Tibial artery (tissue), 4 donors: ENCODE results near the gene ETF1.
"Not testable (repeated sequence)": the region's sequence is repeated elsewhere in the genome, so short reads cannot be mapped to it uniquely, and the experiment has no call there.

ENCODE experiments used
- DNase-seq, 2 donors: peaks; one replicate each; pipeline ENCODE4 v3.0.0-alpha.2; 2019
- H3K27ac ChIP-seq, 2 donors: fragments of 200-600 bp; sonication (generic) in 1 of 2; 1 replicate in 1 of 2; 2 replicates in 1 of 2; pipeline ENCODE4 v1.5.1; 2018 to 2019; ENCODE audit warnings: mild to moderate bottlenecking in 1 of 2
- H3K27me3 ChIP-seq, 2 donors: fragments of 200-600 bp; sonication (generic) in 1 of 2; one replicate each; pipeline versions ENCODE4 v1.5.1 to v1.6.0; 2016 to 2019
- H3K36me3 ChIP-seq, 3 donors: fragments of 200-600 bp; sonication (generic) in 2 of 3; one replicate each; pipeline ENCODE4 v1.5.1; 2016 to 2019; ENCODE audit warnings: mild to moderate bottlenecking in 2 of 3
- H3K4me1 ChIP-seq, 4 donors: fragments of 200-600 bp; sonication (generic) in 2 of 4; 1 replicate in 3 of 4; 2 replicates in 1 of 4; pipeline ENCODE4 v1.5.1; 2016 to 2019
- H3K4me3 ChIP-seq, 2 donors: fragments of 200-600 bp; sonication (generic) in 1 of 2; 1 replicate in 1 of 2; 2 replicates in 1 of 2; pipeline ENCODE4 v1.5.1; 2018 to 2019; ENCODE audit warnings: mild to moderate bottlenecking in 2 of 2
- H3K9me3 ChIP-seq, 3 donors: fragments of 200-600 bp; sonication (generic) in 1 of 3; one replicate each; pipeline ENCODE4 v1.5.1; 2016 to 2019
- CTCF ChIP-seq, 2 experiments: fragments of 200-600 bp in 1 of 2; fragments of 450-650 bp in 1 of 2; IDR thresholded peaks; one replicate each; pipeline ENCODE4 v1.5.1; 2017 to 2019; ENCODE audit warnings: antibody characterized with exemption in 2 of 2, mild to moderate bottlenecking in 1 of 2, moderate library complexity in 1 of 2
- intact Hi-C: fragments of 100-400 bp; cut with DNase I; formaldehyde crosslinking; loops from one replicate; pipeline ENCODE4 v1.15.0; 2023; ENCODE audit warnings: low total_unique reads

The ETF1 gene

GRCh38 chr5:138514021-138514420 lies 29.0 kb downstream of the ETF1 start:
- Histone ChIP-seq H3K36me3 (peaks cover 67 to 96% (median 87%) of the 10 kb centered on the region in 3 donors), H3K9me3 (no peaks in the 10 kb centered on the region), H3K4me3 (no peak overlapping the region), H3K4me1 (no peaks in the 10 kb centered on the region), H3K27ac (no peak overlapping the region), H3K27me3 (no peaks in the 10 kb centered on the region)
- no peak for DNase-seq
- no peak for TF ChIP-seq CTCF (IDR thresholded peaks at IDR 0.05)
- intact Hi-C loops, result no loop called here

- TF ChIP-seq CTCF (IDR thresholded peaks at IDR 0.05), result no peak
- Histone ChIP-seq H3K4me1 (peaks cover 0 to 15% (median 15%) of the 10 kb centered on the region in 4 donors), H3K27ac (no peak overlapping the region), H3K4me3 (no peak overlapping the region), H3K9me3 (no peaks in the 10 kb centered on the region), H3K36me3 (peaks cover 52 to 74% (median 68%) of the 10 kb centered on the region in 3 donors), H3K27me3 (no peaks in the 10 kb centered on the region)
- intact Hi-C loops, result no loop called here
- no peak for DNase-seq
Measured at GRCh38 chr5:138508958-138509357, 34.1 kb downstream of the ETF1 start.

GRCh38 chr5:138507485-138507884 lies 35.6 kb downstream of the ETF1 start:
- peaks cover 0 to 23% (median 19%) of the 10 kb centered on the region in 4 donors for H3K4me1 ChIP-seq
- H3K4me3 ChIP-seq, DNase-seq, intact Hi-C loops, H3K9me3 ChIP-seq, H3K27me3 ChIP-seq, H3K27ac ChIP-seq: not testable (repeated sequence)
- peaks cover 40 to 59% (median 53%) of the 10 kb centered on the region in 3 donors for H3K36me3 ChIP-seq

GRCh38 chr5:138506370-138507306 lies 36.4 kb downstream of the ETF1 start:
- Histone ChIP-seq H3K36me3 (peaks cover 35 to 53% (median 48%) of the 10 kb centered on the region in 3 donors), H3K4me1 (peaks cover 0 to 23% (median 19%) of the 10 kb centered on the region in 4 donors), H3K4me3 (no peak overlapping the region), H3K27ac (no peak overlapping the region), H3K9me3 (no peaks in the 10 kb centered on the region), H3K27me3 (no peaks in the 10 kb centered on the region)
- no peak for DNase-seq
- no peak for TF ChIP-seq CTCF (IDR thresholded peaks at IDR 0.05)
- intact Hi-C loops, result no loop called here

- no peak overlapping the region for H3K4me3 ChIP-seq
- H3K4me1 ChIP-seq, result peaks cover 0 to 23% (median 19%) of the 10 kb centered on the region in 4 donors
- DNase-seq, result peak; percentile 21 to 79
- H3K9me3 ChIP-seq, result no peaks in the 10 kb centered on the region
- no peak for TF ChIP-seq CTCF (IDR thresholded peaks at IDR 0.05)
- H3K27ac ChIP-seq, result peak overlapping the region in 1 of 2 donors; percentile 50
- peaks cover 23 to 35% (median 34%) of the 10 kb centered on the region in 3 donors for H3K36me3 ChIP-seq
- H3K27me3 ChIP-seq, result no peaks in the 10 kb centered on the region
- intact Hi-C loops, result no loop called here
Measured at GRCh38 chr5:138504799-138505198, 38.2 kb downstream of the ETF1 start.
